HG03175 (cell line): ENCODE measurements around the gene IL1RAP.

Source experiments
- ATAC-seq: cut with Tn5 transposase; IDR thresholded peaks from one replicate; pipeline ENCODE4 v1.9.1; 2021; ENCODE audit warnings: mild to moderate bottlenecking, moderate library complexity; ENCODE audit not compliant: unreplicated experiment

IL1RAP gene

GRCh38 chr3:190701096-190701532 lies 187.2 kb downstream of the IL1RAP start:
- no peak for ATAC-seq

- ATAC-seq: no peak
These were observed 192.7 kb downstream of the IL1RAP start for GRCh38 chr3:190706582-190706981.
